Astrocyte (in vitro differentiated cells and primary cell): ENCODE data around the gene CA14. TPM values are rescaled to one million over a fixed set of nuclear protein-coding genes. Genes with fewer than 3 reads are reported as not detected.
A peak's percentile ranks its signal among the peaks of the same experiment; 100 is the strongest.
"Not testable (repeated sequence)": the region's sequence is repeated elsewhere in the genome, so short reads cannot be mapped to it uniquely, and the experiment has no call there.

Source experiments
- DNase-seq: peaks from one replicate; pipeline ENCODE4 v3.0.0-alpha.2; 2010; ENCODE audit warnings: low read depth
- FAIRE-seq: peaks from 2 replicates; lab custom pipeline; 2011; peaks lifted over from hg19 to GRCh38; lab: Jason Lieb, UNC
- H2AFZ ChIP-seq: 2 replicates; pipeline ENCODE4 v1.6.0; 2012; ENCODE audit warnings: low read depth, low read length, inconsistent platforms
- H3K27ac ChIP-seq: 2 replicates; pipeline ENCODE4 v1.5.1; 2011; ENCODE audit warnings: low read depth, low read length, inconsistent platforms
- H3K27me3 ChIP-seq: 2 replicates; pipeline ENCODE4 v1.6.0; 2011; ENCODE audit warnings: low read length, inconsistent platforms; ENCODE audit not compliant: insufficient read depth
- H3K36me3 ChIP-seq: 2 replicates; pipeline ENCODE4 v1.5.1; 2011; ENCODE audit warnings: low read length, inconsistent platforms; ENCODE audit not compliant: insufficient read depth
- H3K4me1 ChIP-seq: 2 replicates; pipeline ENCODE4 v1.5.1; 2011; ENCODE audit warnings: low read length, inconsistent platforms; ENCODE audit not compliant: insufficient read depth
- H3K4me2 ChIP-seq: 2 replicates; pipeline ENCODE4 v1.6.0; 2012; ENCODE audit warnings: low read length, inconsistent platforms
- H3K4me3 ChIP-seq: 2 replicates; pipeline ENCODE4 v1.5.1; 2011; ENCODE audit warnings: low read depth, mild to moderate bottlenecking, low read length, inconsistent platforms; ENCODE audit not compliant: insufficient read depth
- H3K79me2 ChIP-seq: 2 replicates; pipeline ENCODE4 v1.6.0; 2012; ENCODE audit warnings: mild to moderate bottlenecking, low read length, inconsistent platforms; ENCODE audit not compliant: insufficient read depth
- H3K9ac ChIP-seq: 2 replicates; pipeline ENCODE4 v1.6.0; 2012; ENCODE audit warnings: mild to moderate bottlenecking, low read length, inconsistent platforms
- H3K9me3 ChIP-seq: 2 replicates; pipeline ENCODE4 v1.5.1; 2012; ENCODE audit warnings: low read depth, mild to moderate bottlenecking, low read length, inconsistent platforms; ENCODE audit not compliant: insufficient read depth
- H4K20me1 ChIP-seq: 2 replicates; pipeline ENCODE4 v1.6.0; 2012; ENCODE audit warnings: low read length, inconsistent platforms; ENCODE audit not compliant: insufficient read depth
- H3K27ac Mint-ChIP-seq: one replicate; pipeline ENCODE4 v1.8.0; 2021; ENCODE audit warnings: mild to moderate bottlenecking, mixed read lengths; ENCODE audit not compliant: unreplicated experiment
- H3K27me3 Mint-ChIP-seq: one replicate; pipeline ENCODE4 v1.8.0; 2021; ENCODE audit warnings: low read depth, mixed read lengths; ENCODE audit not compliant: unreplicated experiment
- H3K36me3 Mint-ChIP-seq: one replicate; pipeline ENCODE4 v1.8.0; 2021; ENCODE audit warnings: low read depth, mixed read lengths; ENCODE audit not compliant: unreplicated experiment
- H3K4me1 Mint-ChIP-seq: one replicate; pipeline ENCODE4 v1.8.0; 2021; ENCODE audit warnings: low read depth, mixed read lengths; ENCODE audit not compliant: unreplicated experiment
- H3K4me3 Mint-ChIP-seq: one replicate; pipeline ENCODE4 v1.8.0; 2021; ENCODE audit warnings: mild to moderate bottlenecking, moderate library complexity, mixed read lengths; ENCODE audit not compliant: unreplicated experiment
- H3K9me3 Mint-ChIP-seq: one replicate; pipeline ENCODE4 v1.8.0; 2021; ENCODE audit warnings: mild to moderate bottlenecking, mixed read lengths; ENCODE audit not compliant: unreplicated experiment
- EZH2 ChIP-seq: IDR thresholded peaks from 2 replicates; pipeline ENCODE4 v1.6.1; 2012; ENCODE audit warnings: mild to moderate bottlenecking, low read length, inconsistent platforms; ENCODE audit not compliant: insufficient read depth
- total RNA-seq: library from RNA; stranded (reverse); gene quantifications from 2 replicates; pipeline ENCODE4 v1.2.1, GENCODE V29; 2021
- TF ChIP-seq, protein P1 (sequence below): IDR thresholded peaks from 2 replicates; pipeline ENCODE4 v1.5.1; 2011; ENCODE audit warnings: low read depth, mild to moderate bottlenecking, inconsistent platforms, low read length, moderate library complexity; ENCODE audit not compliant: insufficient read depth

The CA14 gene
- total RNA-seq, 1 donor from 2014 or later: 1.2 TPM

DNA sequence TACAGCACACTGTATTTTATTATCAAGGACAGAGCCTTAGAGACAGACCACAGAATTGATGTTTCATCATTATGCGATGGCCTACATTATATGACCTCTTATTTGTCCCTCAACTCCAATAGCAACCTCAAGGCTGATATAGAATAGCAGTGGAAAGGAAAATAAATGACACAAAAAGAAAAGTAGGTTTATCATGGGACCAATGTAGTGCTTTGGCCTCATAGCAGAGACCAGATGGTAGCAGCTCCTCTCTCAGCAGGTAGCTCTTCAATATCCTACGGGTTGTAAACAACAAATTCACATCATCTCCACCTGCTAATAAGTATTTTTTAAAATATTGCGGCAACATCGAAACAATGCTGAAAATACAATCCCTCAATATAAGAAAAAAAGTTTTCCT lies 46.9 kb upstream of the CA14 start:
- no peak overlapping the region for H2AFZ ChIP-seq
- H3K4me1 ChIP-seq: no peaks in the 10 kb centered on the region
- Mint-ChIP-seq H3K9me3 (no peaks in the 10 kb centered on the region), H3K36me3 (no peaks in the 10 kb centered on the region), H3K27ac (no peak overlapping the region), H3K4me3 (no peak overlapping the region), H3K27me3 (peaks cover 4% of the 10 kb centered on the region), H3K4me1 (peaks cover 2% of the 10 kb centered on the region)
- no peak overlapping the region for H3K4me2 ChIP-seq
- no peaks in the 10 kb centered on the region for H3K79me2 ChIP-seq
- H4K20me1 ChIP-seq: no peaks in the 10 kb centered on the region
- no peak overlapping the region for H3K4me3 ChIP-seq
- peaks cover 1% of the 10 kb centered on the region for H3K36me3 ChIP-seq
- no peak overlapping the region for H3K9ac ChIP-seq
- TF ChIP-seq, protein P1, sequence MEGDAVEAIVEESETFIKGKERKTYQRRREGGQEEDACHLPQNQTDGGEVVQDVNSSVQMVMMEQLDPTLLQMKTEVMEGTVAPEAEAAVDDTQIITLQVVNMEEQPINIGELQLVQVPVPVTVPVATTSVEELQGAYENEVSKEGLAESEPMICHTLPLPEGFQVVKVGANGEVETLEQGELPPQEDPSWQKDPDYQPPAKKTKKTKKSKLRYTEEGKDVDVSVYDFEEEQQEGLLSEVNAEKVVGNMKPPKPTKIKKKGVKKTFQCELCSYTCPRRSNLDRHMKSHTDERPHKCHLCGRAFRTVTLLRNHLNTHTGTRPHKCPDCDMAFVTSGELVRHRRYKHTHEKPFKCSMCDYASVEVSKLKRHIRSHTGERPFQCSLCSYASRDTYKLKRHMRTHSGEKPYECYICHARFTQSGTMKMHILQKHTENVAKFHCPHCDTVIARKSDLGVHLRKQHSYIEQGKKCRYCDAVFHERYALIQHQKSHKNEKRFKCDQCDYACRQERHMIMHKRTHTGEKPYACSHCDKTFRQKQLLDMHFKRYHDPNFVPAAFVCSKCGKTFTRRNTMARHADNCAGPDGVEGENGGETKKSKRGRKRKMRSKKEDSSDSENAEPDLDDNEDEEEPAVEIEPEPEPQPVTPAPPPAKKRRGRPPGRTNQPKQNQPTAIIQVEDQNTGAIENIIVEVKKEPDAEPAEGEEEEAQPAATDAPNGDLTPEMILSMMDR: no peak
- no peak for TF ChIP-seq EZH2
- no peaks in the 10 kb centered on the region for H3K9me3 ChIP-seq
- H3K27me3 ChIP-seq: no peaks in the 10 kb centered on the region
- H3K27ac ChIP-seq: no peak overlapping the region
- DNase-seq (no peak), FAIRE-seq (no peak)

DNA sequence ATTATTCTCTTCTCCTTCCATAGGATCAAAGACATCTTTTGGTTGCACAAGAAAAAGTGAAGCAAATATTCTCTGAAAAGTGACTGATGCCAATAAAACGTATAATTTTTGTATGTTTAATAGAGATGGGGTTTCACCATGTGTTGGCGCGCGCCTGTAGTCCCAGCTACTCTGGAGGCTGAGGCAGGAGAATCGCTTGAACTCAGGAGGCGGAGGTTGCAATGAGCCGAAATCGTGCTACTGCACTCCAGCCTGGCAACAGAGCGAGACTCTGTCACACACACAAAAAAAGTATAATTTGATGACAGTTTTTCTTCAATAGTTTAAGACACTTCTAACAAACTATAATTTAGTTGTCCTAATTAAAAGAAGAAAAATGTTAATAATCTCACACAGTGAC lies 45.5 kb upstream of the CA14 start:
- Histone ChIP-seq H3K79me2 (no peaks in the 10 kb centered on the region), H2AFZ (no peak overlapping the region), H3K4me2 (no peak overlapping the region), H3K4me1 (no peaks in the 10 kb centered on the region), H3K9me3 (no peaks in the 10 kb centered on the region), H3K27me3 (no peaks in the 10 kb centered on the region), H4K20me1 (no peaks in the 10 kb centered on the region), H3K27ac (no peak overlapping the region), H3K36me3 (peaks cover 2% of the 10 kb centered on the region), H3K4me3 (no peak overlapping the region), H3K9ac (no peak overlapping the region)
- Mint-ChIP-seq H3K36me3 (no peaks in the 10 kb centered on the region), H3K27ac (no peak overlapping the region), H3K9me3 (no peaks in the 10 kb centered on the region), H3K4me1 (peaks cover 2% of the 10 kb centered on the region), H3K4me3 (no peak overlapping the region), H3K27me3 (peaks cover 4% of the 10 kb centered on the region)
- FAIRE-seq (no peak), DNase-seq (no peak)
- no peak for TF ChIP-seq EZH2
- TF ChIP-seq, protein P1: no peak

DNA sequence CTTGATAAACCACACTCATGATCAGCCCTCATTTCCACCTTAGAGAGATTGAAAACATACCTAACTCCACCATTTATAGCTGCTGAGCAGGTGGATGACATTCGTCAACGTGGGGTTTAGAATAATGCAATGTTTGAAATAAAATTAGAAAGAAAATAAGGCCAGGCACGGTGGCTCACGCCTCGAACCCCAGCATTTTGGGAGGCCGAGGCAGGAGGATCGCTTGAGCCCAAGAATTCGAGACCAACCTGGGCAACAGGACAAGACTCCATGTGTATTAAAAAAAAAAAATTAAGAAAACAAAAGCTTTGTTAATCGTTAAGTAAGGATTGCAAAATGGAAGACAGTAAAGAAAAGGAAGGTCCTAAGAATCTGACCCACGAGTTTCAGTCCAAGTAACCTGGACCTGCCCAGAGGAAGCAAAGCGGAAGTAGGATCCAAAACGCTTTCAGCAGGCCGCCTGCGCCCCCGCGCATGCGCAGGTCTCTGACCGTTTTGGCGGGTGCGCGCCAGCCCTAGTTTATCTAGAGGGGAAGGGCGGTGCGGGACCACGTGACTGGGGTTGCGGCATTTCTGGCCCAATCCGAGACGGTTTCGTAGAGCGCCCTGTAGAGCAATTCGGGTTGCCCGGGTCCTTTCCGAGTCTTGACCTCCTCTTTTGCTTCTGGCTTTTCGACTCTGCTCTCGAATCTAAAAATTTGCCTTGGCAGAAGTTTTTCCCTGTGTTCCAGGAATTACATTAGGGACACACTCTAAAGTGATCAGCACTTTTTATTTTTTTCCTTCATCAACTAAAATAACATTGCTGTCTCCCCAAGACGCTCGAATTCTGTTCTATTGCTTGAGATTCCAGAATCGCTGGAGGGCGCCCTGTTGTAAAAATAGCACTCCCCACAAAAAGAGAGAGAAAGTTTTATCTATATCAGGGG lies 44.1 kb upstream of the CA14 start:
- H3K27ac ChIP-seq: peak overlapping the region; percentile 35
- no peaks in the 10 kb centered on the region for H3K27me3 ChIP-seq
- H4K20me1 ChIP-seq: no peaks in the 10 kb centered on the region
- H3K36me3 Mint-ChIP-seq: no peaks in the 10 kb centered on the region
- FAIRE-seq (peak; percentile 9), DNase-seq (peak; percentile 84)
- no peaks in the 10 kb centered on the region for H3K9me3 Mint-ChIP-seq
- peaks cover 2% of the 10 kb centered on the region for H3K36me3 ChIP-seq
- H3K79me2 ChIP-seq: no peaks in the 10 kb centered on the region
- H2AFZ ChIP-seq: peak overlapping the region; percentile 68
- H3K9me3 ChIP-seq: no peaks in the 10 kb centered on the region
- peaks cover 4% of the 10 kb centered on the region for H3K27me3 Mint-ChIP-seq
- peaks cover 2% of the 10 kb centered on the region for H3K4me1 Mint-ChIP-seq
- H3K4me3 Mint-ChIP-seq: peak overlapping the region; percentile 84
- TF ChIP-seq EZH2: no peak
- TF ChIP-seq, protein P1: peak; percentile 37
- no peaks in the 10 kb centered on the region for H3K4me1 ChIP-seq
- H3K4me2 ChIP-seq: peak overlapping the region; percentile 84
- peak overlapping the region; percentile 69 for H3K4me3 ChIP-seq
- peak overlapping the region; percentile 85 for H3K27ac Mint-ChIP-seq
- peak overlapping the region; percentile 64 for H3K9ac ChIP-seq

DNA sequence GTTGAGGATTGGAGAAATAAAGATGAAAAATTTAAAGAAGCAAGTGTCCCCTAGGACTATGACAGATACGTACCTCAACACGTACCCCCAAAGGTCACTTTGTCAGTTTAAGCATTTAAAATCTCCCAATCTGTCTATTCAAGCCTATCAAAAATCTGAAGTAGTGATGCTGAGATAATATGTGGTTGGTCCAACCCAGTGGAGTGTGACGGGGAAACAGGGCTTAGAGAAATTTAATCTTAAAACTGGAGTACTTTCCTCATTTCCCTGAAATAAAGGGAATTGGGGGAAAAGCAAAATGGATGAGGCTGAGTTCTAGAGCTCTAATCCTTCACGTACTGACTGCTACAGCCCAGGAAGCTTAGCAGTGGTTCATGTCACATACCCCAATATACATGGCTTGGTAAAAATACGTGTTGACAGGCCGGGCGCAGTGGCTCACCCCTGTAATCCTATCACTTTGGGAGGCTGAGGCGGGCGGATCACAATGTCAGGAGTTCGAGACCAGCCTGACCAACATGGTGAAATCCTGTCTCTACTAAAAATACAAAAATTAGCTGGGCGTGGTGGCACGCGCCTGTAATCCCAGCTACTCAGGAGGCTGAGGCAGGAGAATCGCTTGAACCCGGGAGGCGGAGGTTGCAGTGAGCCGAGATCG lies 43.3 kb upstream of the CA14 start:
- H3K79me2 ChIP-seq, H3K27me3 Mint-ChIP-seq, H3K27me3 ChIP-seq, DNase-seq, H3K9me3 Mint-ChIP-seq, H3K36me3 Mint-ChIP-seq, H3K36me3 ChIP-seq, H3K4me1 ChIP-seq, H3K9me3 ChIP-seq, H3K4me1 Mint-ChIP-seq, H4K20me1 ChIP-seq, FAIRE-seq: not testable (repeated sequence)
- H3K9ac ChIP-seq: peak overlapping the region; percentile 64
- peak overlapping the region; percentile 84 for H3K4me2 ChIP-seq
- Mint-ChIP-seq H3K4me3 (peak overlapping the region; percentile 84), H3K27ac (peak overlapping the region; percentile 85)
- H3K27ac ChIP-seq: peak overlapping the region; percentile 35
- peak overlapping the region; percentile 69 for H3K4me3 ChIP-seq
- H2AFZ ChIP-seq: peak overlapping the region; percentile 68
